ENCODE data around the gene MYO15A. TPM values are rescaled to one million over a fixed set of nuclear protein-coding genes. Genes with fewer than 3 reads are reported as not detected.

Gene MYO15A
- total RNA-seq, 1 experiment from 2014 or later, result 3.5 TPM

DNA sequence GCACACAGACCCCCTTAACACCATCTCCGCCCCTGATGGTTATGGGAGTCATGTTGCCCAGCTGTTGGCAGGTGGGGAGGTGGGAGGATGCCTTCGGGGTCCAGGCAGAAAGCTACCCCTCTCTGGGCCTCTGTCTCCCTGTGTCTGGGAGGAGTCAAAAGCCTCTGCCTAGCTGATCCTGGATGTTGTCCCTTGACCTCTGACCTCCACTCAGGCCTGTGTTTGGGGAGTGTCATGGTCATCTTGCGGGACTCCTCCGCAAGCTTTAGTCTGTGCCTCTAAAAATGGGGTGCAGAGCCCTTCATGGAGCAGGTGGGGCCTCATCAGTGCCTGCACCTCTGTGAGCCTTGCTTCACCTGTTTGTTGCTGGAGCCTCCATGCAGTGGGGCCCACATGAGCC is 120.7 kb downstream of the MYO15A start:
- Histone ChIP-seq H2AFZ (no peak overlapping the region), H3K4me2 (no peak overlapping the region), H3K4me1 (replicated peaks; ENCODE audit: insufficient read depth) (peaks cover 11% of the 10 kb centered on the region), H3K27me3 (ENCODE audit: insufficient read depth, low read depth) (no peaks in the 10 kb centered on the region), H3K9me2 (ENCODE audit: insufficient read depth) (no peaks in the 10 kb centered on the region), H3K36me3 (ENCODE audit: low read depth) (no peaks in the 10 kb centered on the region), H3K9me3 (ENCODE audit: insufficient read depth, low read depth) (no peaks in the 10 kb centered on the region), H3K4me3 (no peak overlapping the region), H4K20me1 (ENCODE audit: insufficient read depth) (0 out of 2 replicates have a peak, but pooled peaks cover 3% of the 10 kb centered on the region), H3K79me2 (ENCODE audit: low read depth) (peaks cover 13% of the 10 kb centered on the region), H3K27ac (no peak overlapping the region), H3F3A (ENCODE audit: insufficient read depth, low read depth) (no peaks in the 10 kb centered on the region)
- intact Hi-C loops (cut with micrococcal nuclease; ENCODE audit: unreplicated experiment), result loop anchor here (10.0 kb wide), 1 partner anchor 86 kb away; the partner anchor contains the start of genes SMCR8 and TOP3A
- TF ChIP-seq, protein P1, sequence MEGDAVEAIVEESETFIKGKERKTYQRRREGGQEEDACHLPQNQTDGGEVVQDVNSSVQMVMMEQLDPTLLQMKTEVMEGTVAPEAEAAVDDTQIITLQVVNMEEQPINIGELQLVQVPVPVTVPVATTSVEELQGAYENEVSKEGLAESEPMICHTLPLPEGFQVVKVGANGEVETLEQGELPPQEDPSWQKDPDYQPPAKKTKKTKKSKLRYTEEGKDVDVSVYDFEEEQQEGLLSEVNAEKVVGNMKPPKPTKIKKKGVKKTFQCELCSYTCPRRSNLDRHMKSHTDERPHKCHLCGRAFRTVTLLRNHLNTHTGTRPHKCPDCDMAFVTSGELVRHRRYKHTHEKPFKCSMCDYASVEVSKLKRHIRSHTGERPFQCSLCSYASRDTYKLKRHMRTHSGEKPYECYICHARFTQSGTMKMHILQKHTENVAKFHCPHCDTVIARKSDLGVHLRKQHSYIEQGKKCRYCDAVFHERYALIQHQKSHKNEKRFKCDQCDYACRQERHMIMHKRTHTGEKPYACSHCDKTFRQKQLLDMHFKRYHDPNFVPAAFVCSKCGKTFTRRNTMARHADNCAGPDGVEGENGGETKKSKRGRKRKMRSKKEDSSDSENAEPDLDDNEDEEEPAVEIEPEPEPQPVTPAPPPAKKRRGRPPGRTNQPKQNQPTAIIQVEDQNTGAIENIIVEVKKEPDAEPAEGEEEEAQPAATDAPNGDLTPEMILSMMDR (conservative IDR thresholded peaks at IDR 0.05), result no peak
- no peak for TF ChIP-seq EZH2 (IDR thresholded peaks at IDR 0.05; ENCODE audit: low read depth)
- DNase-seq, result no peak
- ChIA-PET POLR2A (ENCODE audit: unreplicated experiment) (interaction anchor here (0.6 kb wide), 1 partner anchor 103 kb away, joined by 20 read pairs; no protein-coding TSS in a partner anchor), CTCF (no interaction called here)
- no TSS peak for BruUV-seq (replicated peaks)

Other genes starting within 250 kb of the MYO15A start
- 68.5 and 71.8 TPM in 2 replicates for gene TOM1L2, start 136.4 kb upstream of the MYO15A start, total RNA-seq (2021)
- 7.2 and 15.2 TPM in 2 replicates for gene DRC3, start 135.9 kb upstream of the MYO15A start, total RNA-seq (2021)
- gene ATPAF2, start 69.6 kb upstream of the MYO15A start, total RNA-seq (2021), result 44.5 and 61.7 TPM in 2 replicates
- 16.9 and 19.0 TPM in 2 replicates for gene GID4, start 69.3 kb upstream of the MYO15A start, total RNA-seq (2021)
- gene DRG2, start 20.8 kb upstream of the MYO15A start, total RNA-seq (2021), result 62.4 and 66.9 TPM in 2 replicates
- 101 and 117 TPM in 2 replicates for gene ALKBH5, start 75.1 kb downstream of the MYO15A start, total RNA-seq (2021)
- 44.9 and 57.6 TPM in 2 replicates for gene LLGL1, start 116.9 kb downstream of the MYO15A start, total RNA-seq (2021)
- gene FLII, start 150.0 kb downstream of the MYO15A start, total RNA-seq (2021), result 430 and 434 TPM in 2 replicates
- 29.6 and 33.0 TPM in 2 replicates for gene MIEF2, start 151.9 kb downstream of the MYO15A start, total RNA-seq (2021)
- gene TOP3A, start 206.2 kb downstream of the MYO15A start, total RNA-seq (2021), result 51.2 and 52.2 TPM in 2 replicates
- gene SMCR8, start 206.5 kb downstream of the MYO15A start, total RNA-seq (2021), result 19.5 and 23.8 TPM in 2 replicates

Data from PC-9 (cell line).